ENCODE results near the gene PFDN2. TPM values are rescaled to one million over a fixed set of nuclear protein-coding genes. Genes with fewer than 3 reads are reported as not detected.

Gene PFDN2
- total and polyA plus RNA-seq, 2 donors (not counting 3 experiments of a cell fraction or from before 2014, with no cell fraction given), result 104 to 157 TPM

DNA sequence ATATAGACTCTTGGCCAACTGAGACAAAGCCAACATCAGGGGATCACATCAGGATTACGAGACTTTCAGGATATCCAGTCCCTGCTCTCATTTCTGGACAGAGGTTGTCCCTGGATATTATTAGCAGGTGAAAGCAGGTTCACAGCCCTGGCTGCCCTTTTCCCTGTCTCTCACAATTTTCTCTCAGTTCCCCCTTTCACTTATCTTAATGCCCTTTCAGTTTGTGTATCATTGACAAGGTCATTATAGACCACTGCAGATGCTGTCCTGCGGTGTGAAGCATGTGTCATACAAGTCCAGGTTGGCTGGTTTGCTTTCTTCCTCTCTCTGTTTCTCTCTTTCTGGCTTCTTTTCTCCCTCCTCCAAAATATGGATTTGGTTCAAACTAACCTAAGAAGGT is 21.8 kb downstream of the PFDN2 start:
- no peak overlapping the region for H3K4me2 ChIP-seq (ENCODE audit: insufficient read depth, low read length)
- H3K79me2 ChIP-seq (ENCODE audit: control insufficient read depth, insufficient read depth, low read length), result no peaks in the 10 kb centered on the region
- no peaks in the 10 kb centered on the region for H4K20me1 ChIP-seq (replicated peaks; ENCODE audit: control insufficient read depth, extremely low read depth, insufficient read depth, low read length)
- dilution Hi-C loops (cut with MboI; ENCODE audit: extremely low pct_ligation_motif_present, low sequenced_read_pairs) (no loop called here), intact Hi-C loops (cut with micrococcal nuclease) (loop anchor here (2.0 to 5.0 kb wide), 2 partner anchors 261 to 369 kb away; no protein-coding TSS in a partner anchor)
- peaks cover 2 to 5% of the 10 kb centered on the region in 2 experiments for H3K36me3 ChIP-seq (ENCODE audit: control insufficient read depth in 2 of 2, extremely low read depth in 1 of 2, insufficient read depth in 2 of 2, low read length in 2 of 2)
- peaks cover 8% of the 10 kb centered on the region for H3K4me1 ChIP-seq (ENCODE audit: control insufficient read depth, extremely low read depth, insufficient read depth, low read length)
- H3K27me3 ChIP-seq (ENCODE audit: control insufficient read depth in 2 of 2, insufficient read depth in 2 of 2, low read length in 2 of 2), result no peaks in the 10 kb centered on the region
- H3K9me3 ChIP-seq (replicated peaks; ENCODE audit: control insufficient read depth, insufficient read depth, low read length), result no peaks in the 10 kb centered on the region
- H3K9ac ChIP-seq (replicated peaks; ENCODE audit: extremely low read depth, insufficient read depth, low read length), result no peak overlapping the region
- no peak overlapping the region for H3K27ac ChIP-seq (ENCODE audit: insufficient read depth, low read depth, low read length)
- no peak for DNase-seq (ENCODE audit: low read depth, low spot score)
- no peak for FAIRE-seq
- ChIA-PET CTCF (interaction anchor here (0.7 to 7.6 kb wide), 9 partner anchors 37 to 261 kb away, joined by 3 to 197 read pairs (median 17); partner anchors contain the start of genes DEDD and F11R), POLR2A (no interaction called here)
- BruUV-seq (replicated peaks), result no TSS peak
- no peak overlapping the region for H3K4me3 ChIP-seq (replicated peaks in 1 of 3; ENCODE audit: insufficient read depth in 1 of 3, low read depth in 1 of 3, low read length in 3 of 3)
- no peaks in the 10 kb centered on the region for H3K9me1 ChIP-seq (replicated peaks; ENCODE audit: control insufficient read depth, extremely low read depth, insufficient read depth, low read length)
- TF ChIP-seq GATA2 (IDR thresholded peaks at IDR 0.05; ENCODE audit: insufficient read depth, insufficient read length, low read depth, low read length) (no peak), MYC (IDR thresholded peaks at IDR 0.05; ENCODE audit: low read depth, low read length) (no peak), FOS (IDR thresholded peaks at IDR 0.05; ENCODE audit: borderline replicate concordance, insufficient read depth, low read length) (no peak)
- TF ChIP-seq, protein P1, sequence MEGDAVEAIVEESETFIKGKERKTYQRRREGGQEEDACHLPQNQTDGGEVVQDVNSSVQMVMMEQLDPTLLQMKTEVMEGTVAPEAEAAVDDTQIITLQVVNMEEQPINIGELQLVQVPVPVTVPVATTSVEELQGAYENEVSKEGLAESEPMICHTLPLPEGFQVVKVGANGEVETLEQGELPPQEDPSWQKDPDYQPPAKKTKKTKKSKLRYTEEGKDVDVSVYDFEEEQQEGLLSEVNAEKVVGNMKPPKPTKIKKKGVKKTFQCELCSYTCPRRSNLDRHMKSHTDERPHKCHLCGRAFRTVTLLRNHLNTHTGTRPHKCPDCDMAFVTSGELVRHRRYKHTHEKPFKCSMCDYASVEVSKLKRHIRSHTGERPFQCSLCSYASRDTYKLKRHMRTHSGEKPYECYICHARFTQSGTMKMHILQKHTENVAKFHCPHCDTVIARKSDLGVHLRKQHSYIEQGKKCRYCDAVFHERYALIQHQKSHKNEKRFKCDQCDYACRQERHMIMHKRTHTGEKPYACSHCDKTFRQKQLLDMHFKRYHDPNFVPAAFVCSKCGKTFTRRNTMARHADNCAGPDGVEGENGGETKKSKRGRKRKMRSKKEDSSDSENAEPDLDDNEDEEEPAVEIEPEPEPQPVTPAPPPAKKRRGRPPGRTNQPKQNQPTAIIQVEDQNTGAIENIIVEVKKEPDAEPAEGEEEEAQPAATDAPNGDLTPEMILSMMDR (IDR thresholded peaks at IDR 0.05; ENCODE audit: extremely low read depth in 1 of 2, insufficient read depth in 1 of 2, low read depth in 1 of 2, low read length in 2 of 2), result no peak
- H2AFZ ChIP-seq (ENCODE audit: low read depth, low read length), result no peak overlapping the region

DNA sequence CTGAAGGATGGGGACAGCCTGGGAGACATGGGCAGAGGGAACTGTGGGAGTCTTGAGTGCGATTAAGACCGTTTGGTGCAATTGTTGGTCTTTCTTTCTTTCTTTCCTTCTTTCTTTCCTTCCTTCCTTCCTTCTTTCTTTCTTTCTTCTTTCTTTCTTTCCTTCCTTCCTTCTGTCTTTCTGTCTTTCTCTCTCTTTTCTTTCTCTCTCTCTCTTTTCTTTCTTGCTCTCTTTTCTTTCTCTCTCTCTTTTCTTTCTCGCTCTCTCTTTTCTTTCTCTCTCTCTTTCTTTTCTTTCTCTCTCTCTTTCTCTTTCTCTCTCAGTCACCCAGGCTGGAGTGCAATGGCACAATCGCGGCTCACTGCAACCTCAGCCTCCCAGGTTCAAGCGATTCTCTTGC is 22.6 kb downstream of the PFDN2 start:
- no TSS peak for BruUV-seq (replicated peaks)
- Histone ChIP-seq H3K4me1 (ENCODE audit: control insufficient read depth, extremely low read depth, insufficient read depth, low read length) (peaks cover 8% of the 10 kb centered on the region), H3K9me3 (replicated peaks; ENCODE audit: control insufficient read depth, insufficient read depth, low read length) (no peaks in the 10 kb centered on the region), H3K27me3 (ENCODE audit: control insufficient read depth in 2 of 2, insufficient read depth in 2 of 2, low read length in 2 of 2) (no peaks in the 10 kb centered on the region), H3K4me3 (replicated peaks in 1 of 3; ENCODE audit: insufficient read depth in 1 of 3, low read depth in 1 of 3, low read length in 3 of 3) (no peak overlapping the region), H4K20me1 (replicated peaks; ENCODE audit: control insufficient read depth, extremely low read depth, insufficient read depth, low read length) (no peaks in the 10 kb centered on the region), H2AFZ (ENCODE audit: low read depth, low read length) (no peak overlapping the region), H3K27ac (ENCODE audit: insufficient read depth, low read depth, low read length) (no peak overlapping the region), H3K36me3 (ENCODE audit: control insufficient read depth in 2 of 2, extremely low read depth in 1 of 2, insufficient read depth in 2 of 2, low read length in 2 of 2) (peaks cover 2 to 5% of the 10 kb centered on the region in 2 experiments), H3K79me2 (ENCODE audit: control insufficient read depth, insufficient read depth, low read length) (no peaks in the 10 kb centered on the region), H3K4me2 (ENCODE audit: insufficient read depth, low read length) (no peak overlapping the region), H3K9ac (replicated peaks; ENCODE audit: extremely low read depth, insufficient read depth, low read length) (no peak overlapping the region), H3K9me1 (replicated peaks; ENCODE audit: control insufficient read depth, extremely low read depth, insufficient read depth, low read length) (no peaks in the 10 kb centered on the region)
- POLR2A ChIA-PET, result no interaction called here
- intact Hi-C loops (cut with micrococcal nuclease), result loop anchor here (5.0 kb wide), 1 partner anchor 368 kb away; no protein-coding TSS in a partner anchor
- CTCF ChIA-PET, result interaction anchor here (1.3 to 7.6 kb wide), 2 partner anchors 99 to 105 kb away, joined by 4 to 197 read pairs; no protein-coding TSS in a partner anchor
- TF ChIP-seq, protein P2, sequence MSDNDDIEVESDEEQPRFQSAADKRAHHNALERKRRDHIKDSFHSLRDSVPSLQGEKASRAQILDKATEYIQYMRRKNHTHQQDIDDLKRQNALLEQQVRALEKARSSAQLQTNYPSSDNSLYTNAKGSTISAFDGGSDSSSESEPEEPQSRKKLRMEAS (IDR thresholded peaks at IDR 0.05; ENCODE audit: insufficient read depth, insufficient read length), result no peak
- TF ChIP-seq JUN (IDR thresholded peaks at IDR 0.05; ENCODE audit: borderline replicate concordance, insufficient read depth, insufficient read length, low read depth), result no peak
- no peak for TF ChIP-seq POLR2A (IDR thresholded peaks at IDR 0.05; ENCODE audit: low read depth, low read length)
- TF ChIP-seq MYC (IDR thresholded peaks at IDR 0.05; ENCODE audit: low read depth, low read length), result no peak
- no peak for TF ChIP-seq POLR2AphosphoS5 (IDR thresholded peaks at IDR 0.05; ENCODE audit: insufficient read depth, low read depth, low read length)
- no peak for TF ChIP-seq EZH2 (IDR thresholded peaks at IDR 0.05; ENCODE audit: borderline replicate concordance, low read depth, low read length, severe bottlenecking)
- no peak for TF ChIP-seq GATA2 (IDR thresholded peaks at IDR 0.05; ENCODE audit: insufficient read depth, insufficient read length, low read depth, low read length)
- DNase-seq (ENCODE audit: low read depth, low spot score), result no peak
- dilution Hi-C loops (cut with MboI; ENCODE audit: extremely low pct_ligation_motif_present, low sequenced_read_pairs), result no loop called here
- no peak for FAIRE-seq
